Adrenal gland (tissue), 12 donors: ENCODE data around the gene CACNB3. TPM values are rescaled to one million over a fixed set of nuclear protein-coding genes. Genes with fewer than 3 reads are reported as not detected.

Experiments used
- DNase-seq, 7 donors: peaks; one replicate each; pipeline ENCODE4 v3.0.0-alpha.2; 2019 to 2020
- H3K27ac ChIP-seq, 5 donors: fragments of 200-600 bp; sonication (generic) in 4 of 5; 1 replicate in 3 of 5; 2 replicates in 2 of 5; pipeline versions ENCODE4 v1.5.1 to v1.8.0; 2016 to 2020; ENCODE audit warnings: mild to moderate bottlenecking in 1 of 5
- H3K27me3 ChIP-seq: fragments of 200-600 bp; 2 replicates; pipeline ENCODE4 v1.8.0; 2021
- H3K36me3 ChIP-seq, 2 donors: fragments of 200-600 bp; replicated peaks in 1 of 2; 1 replicate in 1 of 2; 2 replicates in 1 of 2; pipeline versions ENCODE4 v1.5.1 to v1.8.0; 2018 to 2022
- H3K4me1 ChIP-seq, 2 donors: fragments of 200-600 bp; replicated peaks in 1 of 2; 1 replicate in 1 of 2; 2 replicates in 1 of 2; pipeline versions ENCODE4 v1.5.1 to v1.8.0; 2018 to 2021
- H3K4me3 ChIP-seq, 4 donors: fragments of 200-600 bp; sonication (generic) in 3 of 4; one replicate each; pipeline ENCODE4 v1.5.1; 2016 to 2018
- H3K9me3 ChIP-seq, 3 donors: fragments of 200-600 bp; sonication (generic) in 1 of 3; replicated peaks in 1 of 3; 1 replicate in 2 of 3; 2 replicates in 1 of 3; pipeline versions ENCODE4 v1.5.1 to v1.8.0; 2016 to 2021
- POLR2A ChIP-seq, 2 donors: fragments of 450-650 bp; IDR thresholded peaks; one replicate each; pipeline ENCODE4 v1.6.1; 2017; ENCODE audit warnings: antibody characterized with exemption in 2 of 2, mild to moderate bottlenecking in 2 of 2, moderate library complexity in 1 of 2
- WGBS, 4 donors: extraction: QIAGEN DNeasy Blood & Tissue Kit in 2 of 4; methylation state at CpG; one replicate each; pipeline versions ENCODE4 v1.1.5 to v1.1.7; 2013 to 2017; 5-methylcytosine and 5-hydroxymethylcytosine counted together
- intact Hi-C, 2 donors: fragments of 100-400 bp; cut with DNase I; formaldehyde crosslinking; loops; one replicate each; pipeline versions ENCODE4 v1.14.1 to v1.15.0; 2022 to 2023
- polyA plus RNA-seq, 3 donors: library from polyadenylated mRNA; stranded (reverse); fragments of 200-250 nt in 2 of 3; fragments of 350-450 nt in 1 of 3; fragmentation: Illumina TruSeq in 1 of 3; extraction: RNeasy Lipid Tissue Mini Kit (QIAGEN cat#74804) in 1 of 3; gene quantifications; one replicate each; pipeline ENCODE4 v1.2.3, GENCODE V29; 2013 to 2014
- total RNA-seq, 9 donors: library from RNA; depleted of rRNA in 4 of 9; stranded (reverse); fragments of >200 nt in 4 of 9; fragments of 120-200 nt in 1 of 9; fragmentation: NEBNext Ultra II Directional in 1 of 9; extraction: Animal tissue kit (Norgen Biotek cat#: 25700) in 1 of 9; gene quantifications; one replicate each; pipeline versions ENCODE4 v1.1.0 to v1.2.4, GENCODE V29; 2013 to 2023
- TF ChIP-seq, protein P1 (sequence below), 6 experiments: fragments of 450-650 bp in 4 of 6; fragments of 200-600 bp in 2 of 6; sonication (generic) in 1 of 6; IDR thresholded peaks; 1 replicate in 5 of 6; 2 replicates in 1 of 6; pipeline versions ENCODE4 v1.5.1 to v1.8.0; 2016 to 2021; ENCODE audit warnings: antibody characterized with exemption in 6 of 6, mild to moderate bottlenecking in 2 of 6, moderate library complexity in 1 of 6
- donor health status: healthy with polysubstance abuse.
- donor health status: Bipolar disorder and iron deficiency.
- donor health status: DM: yes; HTN: yes; CAD: no.
- donor health status: DM: no; HTN: no; CAD: no.
- donor health status: DM: no; HTN: no; CAD: no.
- donor health status: DM: yes; HTN: yes; CAD: no.

The CACNB3 gene
- total and polyA plus RNA-seq, 12 donors: 3.9 to 19.5 (median 6.0) TPM

DNA sequence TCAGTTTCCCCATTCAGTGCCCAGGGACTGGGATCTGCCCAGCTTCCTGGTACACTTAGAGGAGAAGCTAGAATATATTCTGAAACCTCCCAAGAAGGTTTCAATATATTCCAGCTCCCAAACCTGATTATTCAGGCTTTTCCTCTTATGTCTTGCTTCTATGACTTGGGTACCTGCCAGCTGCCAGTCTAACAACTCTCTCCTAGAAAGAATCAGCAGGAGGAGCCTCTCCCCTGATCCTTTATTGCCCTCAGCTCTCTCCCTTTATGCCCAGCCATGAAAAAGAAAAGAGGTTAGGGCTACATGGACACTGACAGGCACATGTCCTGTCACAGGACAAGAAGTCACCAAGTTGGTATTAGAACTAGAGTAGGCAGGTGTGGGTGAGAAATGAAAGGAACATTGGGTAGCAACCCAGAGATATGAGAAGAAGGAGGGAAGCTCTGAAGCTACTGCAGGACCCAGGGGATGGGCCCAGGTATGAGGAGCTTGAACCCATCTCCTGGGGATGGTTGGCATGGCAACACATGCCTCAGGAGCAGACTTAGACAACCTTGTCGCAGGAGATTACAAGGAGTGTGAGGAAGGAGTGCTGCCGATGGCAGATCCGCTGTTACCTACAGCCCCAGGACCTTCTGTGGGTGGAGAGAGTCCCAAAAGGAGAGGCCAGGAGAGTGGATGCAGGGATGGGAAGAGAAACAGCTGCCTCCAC lies 2.0 kb upstream of the CACNB3 start:
- Histone ChIP-seq H3K4me3 (peak overlapping the region in 1 of 4 donors; percentile 79), H3K4me1 (peaks cover 16 to 24% of the 10 kb centered on the region in 2 donors), H3K27ac (no peak overlapping the region), H3K36me3 (no peaks in the 10 kb centered on the region), H3K9me3 (no peaks in the 10 kb centered on the region), H3K27me3 (no peaks in the 10 kb centered on the region)
- 80 to 98% (median 88%) methylated on average over 3 of the region's 3 CpGs for WGBS, 4 donors
- no peak for DNase-seq
- TF ChIP-seq, protein P1, sequence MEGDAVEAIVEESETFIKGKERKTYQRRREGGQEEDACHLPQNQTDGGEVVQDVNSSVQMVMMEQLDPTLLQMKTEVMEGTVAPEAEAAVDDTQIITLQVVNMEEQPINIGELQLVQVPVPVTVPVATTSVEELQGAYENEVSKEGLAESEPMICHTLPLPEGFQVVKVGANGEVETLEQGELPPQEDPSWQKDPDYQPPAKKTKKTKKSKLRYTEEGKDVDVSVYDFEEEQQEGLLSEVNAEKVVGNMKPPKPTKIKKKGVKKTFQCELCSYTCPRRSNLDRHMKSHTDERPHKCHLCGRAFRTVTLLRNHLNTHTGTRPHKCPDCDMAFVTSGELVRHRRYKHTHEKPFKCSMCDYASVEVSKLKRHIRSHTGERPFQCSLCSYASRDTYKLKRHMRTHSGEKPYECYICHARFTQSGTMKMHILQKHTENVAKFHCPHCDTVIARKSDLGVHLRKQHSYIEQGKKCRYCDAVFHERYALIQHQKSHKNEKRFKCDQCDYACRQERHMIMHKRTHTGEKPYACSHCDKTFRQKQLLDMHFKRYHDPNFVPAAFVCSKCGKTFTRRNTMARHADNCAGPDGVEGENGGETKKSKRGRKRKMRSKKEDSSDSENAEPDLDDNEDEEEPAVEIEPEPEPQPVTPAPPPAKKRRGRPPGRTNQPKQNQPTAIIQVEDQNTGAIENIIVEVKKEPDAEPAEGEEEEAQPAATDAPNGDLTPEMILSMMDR (IDR thresholded peaks at IDR 0.05): no peak
- TF ChIP-seq POLR2A (IDR thresholded peaks at IDR 0.05): no peak
- intact Hi-C loops: no loop called here

DNA sequence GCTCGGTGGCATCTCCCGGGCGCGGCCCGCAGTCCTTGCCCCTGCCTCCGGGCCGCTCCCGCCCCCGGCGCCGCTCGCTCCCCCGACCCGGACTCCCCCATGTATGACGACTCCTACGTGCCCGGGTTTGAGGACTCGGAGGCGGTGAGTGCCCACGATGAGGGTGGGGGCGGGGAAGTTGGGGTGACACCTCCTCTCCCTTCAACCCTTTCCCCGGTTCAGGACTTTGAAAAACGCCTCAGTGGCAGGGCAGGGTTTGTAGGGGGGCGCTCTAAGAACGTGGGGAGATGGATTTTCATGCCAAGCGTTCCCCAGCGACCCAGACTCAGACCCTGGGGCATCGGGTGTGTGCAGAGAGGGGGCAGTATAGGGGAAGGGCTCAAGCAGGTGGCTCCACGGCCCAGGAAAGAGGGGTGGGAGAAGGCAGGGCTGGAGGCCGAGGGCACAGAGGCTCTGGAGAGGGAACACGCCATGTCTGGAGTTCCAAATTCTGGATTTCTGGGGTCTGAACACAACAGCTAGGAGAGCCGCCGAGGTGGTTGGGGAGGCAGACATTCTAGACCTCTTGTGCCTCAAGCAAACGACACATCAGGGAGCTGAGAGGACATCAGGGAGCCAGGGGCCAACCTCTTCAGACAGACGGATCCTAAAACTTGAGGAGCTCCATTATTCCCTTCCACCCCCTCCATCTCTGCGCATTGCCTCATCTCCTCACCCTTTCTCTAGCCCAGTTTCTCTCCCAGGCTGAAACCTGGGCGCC lies 715 bp downstream of the CACNB3 start:
- WGBS, 4 donors: 14 to 39% (median 21%) methylated on average over 13 to 37 of the region's 37 CpGs
- peak in 2 of 7 donors; percentile 29 to 42 for DNase-seq

DNA sequence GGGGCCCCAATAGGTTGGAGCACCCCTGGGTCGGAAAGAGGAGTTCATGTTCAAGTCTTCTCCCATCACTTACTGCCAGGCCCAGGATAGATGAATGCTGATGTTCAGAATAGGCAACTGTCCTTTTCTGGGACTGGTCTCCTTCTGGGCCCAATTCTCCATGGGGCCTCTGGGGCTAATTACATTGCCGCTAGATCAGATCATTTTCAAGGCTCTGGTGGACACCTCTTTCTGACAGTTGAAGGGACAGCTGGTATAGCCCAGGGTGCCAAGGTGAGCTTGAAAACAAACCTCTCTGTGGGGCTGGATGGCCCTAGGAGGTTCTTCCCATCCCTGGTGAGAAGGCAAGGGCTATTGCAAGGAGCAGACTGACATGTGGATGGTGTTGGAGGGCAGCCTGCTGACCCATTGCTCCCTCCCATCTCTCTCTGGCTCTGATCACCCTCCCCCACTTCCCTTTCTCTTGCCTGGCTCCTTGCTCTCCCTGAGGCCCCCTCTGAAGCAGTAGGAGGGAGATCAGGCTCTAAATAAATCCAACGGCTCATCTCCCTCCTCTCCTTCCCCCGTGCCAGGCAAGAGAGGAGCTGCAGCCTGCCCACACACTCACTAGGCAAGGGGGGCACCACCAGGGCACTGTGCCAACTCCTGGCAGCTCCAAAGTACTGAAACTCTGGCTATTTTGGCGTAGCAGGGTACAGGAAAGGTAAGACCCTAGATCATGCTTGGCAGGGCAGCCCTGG lies 1.9 kb downstream of the CACNB3 start:
- no peaks in the 10 kb centered on the region for H3K9me3 ChIP-seq
- H3K36me3 ChIP-seq: no peaks in the 10 kb centered on the region
- H3K27me3 ChIP-seq: no peaks in the 10 kb centered on the region
- WGBS, 4 donors: 75 to 83% (median 80%) methylated on average over 4 to 5 of the region's 5 CpGs
- intact Hi-C loops: no loop called here
- H3K4me1 ChIP-seq: peaks cover 15% of the 10 kb centered on the region in 2 donors
- TF ChIP-seq, protein P1 (IDR thresholded peaks at IDR 0.05): no peak
- no peak for TF ChIP-seq POLR2A (IDR thresholded peaks at IDR 0.05)
- no peak overlapping the region for H3K4me3 ChIP-seq
- DNase-seq: no peak
- no peak overlapping the region for H3K27ac ChIP-seq

More for the DNA sequence above, 715 bp downstream of the CACNB3 start:
- no peak overlapping the region for H3K27ac ChIP-seq
- TF ChIP-seq POLR2A (IDR thresholded peaks at IDR 0.05): no peak
- TF ChIP-seq, protein P1 (IDR thresholded peaks at IDR 0.05): no peak
- no peaks in the 10 kb centered on the region for H3K27me3 ChIP-seq
- intact Hi-C loops: no loop called here
- peak overlapping the region in 2 of 4 donors; percentile 43 to 75 for H3K4me3 ChIP-seq
- peaks cover 15 to 19% of the 10 kb centered on the region in 2 donors for H3K4me1 ChIP-seq
- no peaks in the 10 kb centered on the region for H3K36me3 ChIP-seq
- H3K9me3 ChIP-seq: no peaks in the 10 kb centered on the region

DNA sequence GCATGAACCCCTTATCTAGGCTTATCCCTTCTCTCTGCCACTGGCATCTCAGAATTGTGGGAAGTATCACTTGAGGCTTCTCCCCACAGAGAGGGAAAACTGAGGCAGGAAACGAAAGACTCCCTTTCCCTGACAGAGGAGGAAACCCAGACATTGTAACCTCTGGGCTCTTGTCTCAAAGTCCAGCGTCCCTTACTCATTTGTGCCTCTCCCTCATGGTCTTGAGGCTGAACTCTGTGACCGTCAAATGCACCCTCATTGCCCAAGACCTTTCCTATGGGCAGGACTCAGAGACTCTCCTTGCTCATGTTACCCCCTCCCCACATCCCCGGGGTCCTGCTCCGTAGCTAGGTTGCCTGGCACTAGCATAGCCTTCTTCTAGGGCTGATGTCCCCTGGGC lies 3.8 kb downstream of the CACNB3 start:
- TF ChIP-seq POLR2A (IDR thresholded peaks at IDR 0.05): no peak
- TF ChIP-seq, protein P1 (IDR thresholded peaks at IDR 0.05): no peak
- no peak overlapping the region for H3K4me3 ChIP-seq
- peaks cover 8 to 10% of the 10 kb centered on the region in 2 donors for H3K4me1 ChIP-seq
- peaks cover 0 to 1% of the 10 kb centered on the region in 2 donors for H3K36me3 ChIP-seq
- WGBS, 4 donors: 89 to 96% (median 94%) methylated on average over 4 to 5 of the region's 5 CpGs
- no peak overlapping the region for H3K27ac ChIP-seq
- H3K27me3 ChIP-seq: no peaks in the 10 kb centered on the region
- no peak for DNase-seq
- no peaks in the 10 kb centered on the region for H3K9me3 ChIP-seq
- intact Hi-C loops: no loop called here
